Keratinocyte (primary cell): ENCODE results near the gene MTPN. TPM values are rescaled to one million over a fixed set of nuclear protein-coding genes. Genes with fewer than 3 reads are reported as not detected.

Experiments used
- DNase-seq: peaks from one replicate; pipeline ENCODE4 v3.0.0-alpha.2; 2011; ENCODE audit warnings: low read depth, missing footprints, low spot score
- FAIRE-seq: peaks from 2 replicates; lab custom pipeline; 2011; peaks lifted over from hg19 to GRCh38; lab: Jason Lieb, UNC
- H2AFZ ChIP-seq: 2 replicates; pipeline ENCODE4 v1.6.0; 2012; ENCODE audit warnings: low read length, control low read depth, inconsistent platforms; ENCODE audit not compliant: control insufficient read depth
- H3K27ac ChIP-seq: 2 replicates; pipeline ENCODE4 v1.5.1; 2011; ENCODE audit warnings: low read length; ENCODE audit not compliant: control insufficient read depth, insufficient read depth
- H3K27me3 ChIP-seq: 3 replicates; pipeline ENCODE4 v1.6.0; 2011; ENCODE audit warnings: low read length; ENCODE audit not compliant: control insufficient read depth, insufficient read depth; ENCODE audit errors: extremely low read depth
- H3K36me3 ChIP-seq, 2 experiments: 2 replicates in 1 of 2; 3 replicates in 1 of 2; pipeline ENCODE4 v1.5.1; 2011; ENCODE audit warnings: low read length in 2 of 2, mild to moderate bottlenecking in 1 of 2; ENCODE audit not compliant: control insufficient read depth in 2 of 2, insufficient read depth in 2 of 2; ENCODE audit errors: extremely low read depth in 1 of 2
- H3K4me1 ChIP-seq: 3 replicates; pipeline ENCODE4 v1.5.1; 2011; ENCODE audit warnings: low read length; ENCODE audit not compliant: control insufficient read depth, insufficient read depth; ENCODE audit errors: extremely low read depth
- H3K4me2 ChIP-seq: 3 replicates; pipeline ENCODE4 v1.6.0; 2011; ENCODE audit warnings: low read depth, low read length; ENCODE audit not compliant: control insufficient read depth, insufficient read depth; ENCODE audit errors: extremely low read depth
- H3K4me3 ChIP-seq, 3 experiments: fragments of 200-600 bp in 1 of 3; sonication (generic) in 1 of 3; 2 replicates in 2 of 3; 3 replicates in 1 of 3; pipeline ENCODE4 v1.5.1; 2011 to 2016; ENCODE audit warnings: low read length in 3 of 3, mild to moderate bottlenecking in 3 of 3, control low read depth in 2 of 3, inconsistent platforms in 1 of 3, low read depth in 1 of 3, mixed read lengths in 1 of 3, mixed run types in 1 of 3, moderate library complexity in 1 of 3; ENCODE audit not compliant: control insufficient read depth in 2 of 3, insufficient read depth in 2 of 3; ENCODE audit errors: extremely low read depth in 1 of 3
- H3K79me2 ChIP-seq: 2 replicates; pipeline ENCODE4 v1.6.0; 2012; ENCODE audit warnings: low read length; ENCODE audit not compliant: control insufficient read depth, insufficient read depth
- H3K9ac ChIP-seq: 3 replicates; pipeline ENCODE4 v1.6.0; 2011; ENCODE audit warnings: low read length; ENCODE audit not compliant: control insufficient read depth, insufficient read depth; ENCODE audit errors: extremely low read depth
- H3K9me1 ChIP-seq: 3 replicates; pipeline ENCODE4 v1.6.0; 2011; ENCODE audit warnings: low read length; ENCODE audit not compliant: control insufficient read depth, insufficient read depth; ENCODE audit errors: extremely low read depth
- H3K9me3 ChIP-seq: 2 replicates; pipeline ENCODE4 v1.5.1; 2012; ENCODE audit warnings: low read depth, low read length; ENCODE audit not compliant: control insufficient read depth
- H4K20me1 ChIP-seq: 3 replicates; pipeline ENCODE4 v1.6.0; 2011; ENCODE audit warnings: low read length; ENCODE audit not compliant: control insufficient read depth, insufficient read depth; ENCODE audit errors: extremely low read depth
- EZH2 ChIP-seq: IDR thresholded peaks from one replicate; pipeline ENCODE4 v1.6.1; 2012; ENCODE audit warnings: inconsistent platforms, mild to moderate bottlenecking, low read length, moderate library complexity
- dilution Hi-C: fragments of 300-500 bp; cut with MboI; formaldehyde crosslinking; loops from one replicate; pipeline ENCODE4 v1.7.0; 2020; ENCODE audit warnings: low sequenced_read_pairs; ENCODE audit not compliant: extremely low pct_ligation_motif_present
- polyA plus RNA-seq, 5 experiments: library from polyadenylated mRNA; depleted of rRNA in 3 of 5; stranded (reverse) in 3 of 5; stranded (forward) in 1 of 5; unstranded in 1 of 5; fragments of >200 nt; gene quantifications; 1 replicate in 1 of 5; 2 replicates in 3 of 5; 3 replicates in 1 of 5; pipeline versions ENCODE4 v1.2.1 to v1.2.3, GENCODE V29; 2011 to 2012; ENCODE audit warnings: missing spikeins in 2 of 5, low read depth in 1 of 5, low replicate concordance in 1 of 5
- TF ChIP-seq, protein P1 (sequence below), 3 experiments: IDR thresholded peaks in 1 of 3; conservative IDR thresholded peaks in 1 of 3; optimal IDR thresholded peaks in 1 of 3; 2 replicates in 2 of 3; 3 replicates in 1 of 3; pipeline versions ENCODE3 to v1.5.1; 2011; ENCODE audit warnings: low read length in 3 of 3, mild to moderate bottlenecking in 3 of 3, moderate library complexity in 2 of 3, control low read depth in 1 of 3, inconsistent platforms in 1 of 3; ENCODE audit not compliant: insufficient read depth in 2 of 3; ENCODE audit errors: extremely low read depth in 1 of 3

MTPN gene
- polyA plus RNA-seq, 1 donor (not counting 4 experiments of a cell fraction or from before 2014, with no cell fraction given) = 151 TPM

DNA sequence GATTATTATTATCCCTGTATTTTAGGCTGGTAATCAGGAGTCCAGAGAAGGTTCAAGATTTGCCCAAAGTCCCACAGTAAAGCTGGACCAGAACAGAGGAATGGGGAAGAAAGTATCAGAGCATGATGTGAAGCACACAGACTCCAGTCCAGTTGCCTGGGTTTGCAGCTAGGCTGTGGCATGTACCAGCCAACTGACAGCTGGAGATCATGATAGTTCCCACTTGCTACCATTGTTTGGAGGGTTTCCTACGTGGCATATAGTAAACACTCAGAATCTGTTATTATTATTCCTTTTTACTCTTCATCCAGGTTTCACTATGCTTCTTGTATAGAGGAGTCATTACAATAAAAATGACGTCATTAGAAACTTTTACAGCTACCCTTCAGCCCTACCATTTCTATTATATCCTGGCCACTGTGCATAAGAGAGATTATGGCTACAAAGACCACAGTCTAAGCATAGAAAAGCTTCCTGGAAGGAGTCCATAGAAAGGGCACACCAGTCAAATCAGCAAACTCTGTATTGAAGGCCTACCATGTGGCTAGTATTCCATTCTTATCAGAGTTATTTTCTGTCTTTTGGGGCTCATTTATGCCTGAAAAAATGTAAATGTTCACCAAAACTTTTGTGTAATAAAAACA is 66.6 kb downstream of the MTPN start:
- Histone ChIP-seq H4K20me1 (no peaks in the 10 kb centered on the region), H3K9me3 (no peaks in the 10 kb centered on the region), H3K4me1 (no peaks in the 10 kb centered on the region), H3K4me3 (no peak overlapping the region), H3K9me1 (no peaks in the 10 kb centered on the region), H3K27ac (no peak overlapping the region), H3K9ac (no peak overlapping the region), H3K4me2 (no peak overlapping the region), H3K36me3 (no peaks in the 10 kb centered on the region), H2AFZ (no peak overlapping the region), H3K27me3 (no peaks in the 10 kb centered on the region), H3K79me2 (no peaks in the 10 kb centered on the region)
- no peak for DNase-seq
- no peak for FAIRE-seq
- dilution Hi-C loops = no loop called here
- no peak for TF ChIP-seq EZH2
- TF ChIP-seq, protein P1, sequence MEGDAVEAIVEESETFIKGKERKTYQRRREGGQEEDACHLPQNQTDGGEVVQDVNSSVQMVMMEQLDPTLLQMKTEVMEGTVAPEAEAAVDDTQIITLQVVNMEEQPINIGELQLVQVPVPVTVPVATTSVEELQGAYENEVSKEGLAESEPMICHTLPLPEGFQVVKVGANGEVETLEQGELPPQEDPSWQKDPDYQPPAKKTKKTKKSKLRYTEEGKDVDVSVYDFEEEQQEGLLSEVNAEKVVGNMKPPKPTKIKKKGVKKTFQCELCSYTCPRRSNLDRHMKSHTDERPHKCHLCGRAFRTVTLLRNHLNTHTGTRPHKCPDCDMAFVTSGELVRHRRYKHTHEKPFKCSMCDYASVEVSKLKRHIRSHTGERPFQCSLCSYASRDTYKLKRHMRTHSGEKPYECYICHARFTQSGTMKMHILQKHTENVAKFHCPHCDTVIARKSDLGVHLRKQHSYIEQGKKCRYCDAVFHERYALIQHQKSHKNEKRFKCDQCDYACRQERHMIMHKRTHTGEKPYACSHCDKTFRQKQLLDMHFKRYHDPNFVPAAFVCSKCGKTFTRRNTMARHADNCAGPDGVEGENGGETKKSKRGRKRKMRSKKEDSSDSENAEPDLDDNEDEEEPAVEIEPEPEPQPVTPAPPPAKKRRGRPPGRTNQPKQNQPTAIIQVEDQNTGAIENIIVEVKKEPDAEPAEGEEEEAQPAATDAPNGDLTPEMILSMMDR (optimal IDR thresholded peaks at IDR 0.05 in 1 of 3, IDR thresholded peaks at IDR 0.05 in 1 of 3, conservative IDR thresholded peaks at IDR 0.05 in 1 of 3; ENCODE audit: extremely low read depth in 1 of 3, insufficient read depth in 2 of 3, low read length in 3 of 3) = no peak

DNA sequence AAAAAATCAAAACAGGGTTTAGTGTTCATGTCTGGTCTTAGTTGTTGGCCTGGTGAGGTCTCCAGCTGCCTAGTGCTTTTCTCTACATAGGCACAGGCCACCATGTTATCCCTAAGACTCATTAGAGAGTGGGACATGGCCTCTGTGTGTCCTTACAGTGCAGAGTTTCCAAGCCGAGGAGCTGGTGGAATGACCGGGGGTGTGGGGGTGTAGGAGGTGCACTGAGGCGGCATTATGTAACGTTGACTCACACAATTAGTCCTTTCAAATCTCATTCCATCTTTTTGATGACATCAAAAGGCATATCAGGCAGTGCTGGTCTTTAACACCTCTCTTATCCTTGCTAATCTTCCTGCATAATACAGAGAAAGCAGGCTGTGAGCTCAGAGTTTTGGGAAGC is 71.3 kb downstream of the MTPN start:
- H3K4me3 ChIP-seq = no peak overlapping the region
- no peaks in the 10 kb centered on the region for H3K79me2 ChIP-seq
- no peak overlapping the region for H3K27ac ChIP-seq
- dilution Hi-C loops = no loop called here
- H2AFZ ChIP-seq = no peak overlapping the region
- H3K9me1 ChIP-seq = no peaks in the 10 kb centered on the region
- FAIRE-seq = no peak
- H4K20me1 ChIP-seq = no peaks in the 10 kb centered on the region
- no peaks in the 10 kb centered on the region for H3K36me3 ChIP-seq
- no peak overlapping the region for H3K9ac ChIP-seq
- H3K4me2 ChIP-seq = no peak overlapping the region
- TF ChIP-seq, protein P1 (optimal IDR thresholded peaks at IDR 0.05 in 1 of 3, IDR thresholded peaks at IDR 0.05 in 1 of 3, conservative IDR thresholded peaks at IDR 0.05 in 1 of 3; ENCODE audit: extremely low read depth in 1 of 3, insufficient read depth in 2 of 3, low read length in 3 of 3) = no peak
- no peak for TF ChIP-seq EZH2
- H3K4me1 ChIP-seq = no peaks in the 10 kb centered on the region
- no peaks in the 10 kb centered on the region for H3K27me3 ChIP-seq
- no peaks in the 10 kb centered on the region for H3K9me3 ChIP-seq
- no peak for DNase-seq
